ENCODE results near the gene HLTF.

HLTF gene

GRCh38 chr3:149080699-149081091 is 5.6 kb downstream of the HLTF start:
- no peak for DNase-seq
- Histone ChIP-seq H3K4me1 (no peaks in the 10 kb centered on the region), H3K9me3 (no peaks in the 10 kb centered on the region), H3K27me3 (no peaks in the 10 kb centered on the region), H3K4me3 (ENCODE audit: low read depth, low read length) (no peak overlapping the region), H3K36me3 (peaks cover 26% of the 10 kb centered on the region)
- no peak for TF ChIP-seq CTCF (IDR thresholded peaks at IDR 0.05; ENCODE audit: low read depth, low read length)

GRCh38 chr3:149080011-149080698 is 6.2 kb downstream of the HLTF start:
- peaks cover 30% of the 10 kb centered on the region for H3K36me3 ChIP-seq
- no peak overlapping the region for H3K4me3 ChIP-seq (ENCODE audit: low read depth, low read length)
- H3K4me1 ChIP-seq, result no peaks in the 10 kb centered on the region
- no peak for DNase-seq
- H3K27me3 ChIP-seq, result no peaks in the 10 kb centered on the region
- H3K9me3 ChIP-seq, result no peaks in the 10 kb centered on the region
- no peak for TF ChIP-seq CTCF (IDR thresholded peaks at IDR 0.05; ENCODE audit: low read depth, low read length)

- Histone ChIP-seq H3K4me3 (ENCODE audit: low read depth, low read length) (no peak overlapping the region), H3K27me3 (no peaks in the 10 kb centered on the region), H3K9me3 (no peaks in the 10 kb centered on the region), H3K4me1 (no peaks in the 10 kb centered on the region), H3K36me3 (peaks cover 34% of the 10 kb centered on the region)
- DNase-seq, result no peak
- TF ChIP-seq CTCF (IDR thresholded peaks at IDR 0.05; ENCODE audit: low read depth, low read length), result no peak
Observed at GRCh38 chr3:149077628-149078027, 8.7 kb downstream of the HLTF start.

GRCh38 chr3:149067883-149068282 is 18.4 kb downstream of the HLTF start:
- no peak for TF ChIP-seq CTCF (IDR thresholded peaks at IDR 0.05; ENCODE audit: low read depth, low read length)
- no peak for DNase-seq
- H3K9me3 ChIP-seq, result no peaks in the 10 kb centered on the region
- H3K36me3 ChIP-seq, result peaks cover 60% of the 10 kb centered on the region
- no peak overlapping the region for H3K4me3 ChIP-seq (ENCODE audit: low read depth, low read length)
- no peaks in the 10 kb centered on the region for H3K27me3 ChIP-seq
- no peaks in the 10 kb centered on the region for H3K4me1 ChIP-seq

- H3K27me3 ChIP-seq, result no peaks in the 10 kb centered on the region
- no peaks in the 10 kb centered on the region for H3K4me1 ChIP-seq
- DNase-seq, result no peak
- TF ChIP-seq CTCF (IDR thresholded peaks at IDR 0.05; ENCODE audit: low read depth, low read length), result no peak
- no peak overlapping the region for H3K4me3 ChIP-seq (ENCODE audit: low read depth, low read length)
- H3K9me3 ChIP-seq, result no peaks in the 10 kb centered on the region
- peaks cover 45% of the 10 kb centered on the region for H3K36me3 ChIP-seq
Observed at GRCh38 chr3:149061776-149062175, 24.6 kb downstream of the HLTF start.

GRCh38 chr3:149058602-149059001 is 27.7 kb downstream of the HLTF start:
- Histone ChIP-seq H3K27me3 (no peaks in the 10 kb centered on the region), H3K4me3 (ENCODE audit: low read depth, low read length) (no peak overlapping the region), H3K4me1 (no peaks in the 10 kb centered on the region), H3K9me3 (no peaks in the 10 kb centered on the region), H3K36me3 (peaks cover 64% of the 10 kb centered on the region)
- DNase-seq, result no peak
- no peak for TF ChIP-seq CTCF (IDR thresholded peaks at IDR 0.05; ENCODE audit: low read depth, low read length)

Data from BE2C (cell line).